Stomach smooth muscle (tissue), 2 donors: ENCODE measurements around the gene VPS18.
A peak's percentile ranks its signal among the peaks of the same experiment; 100 is the strongest.

Source experiments
- H3K27ac ChIP-seq: one replicate; pipeline ENCODE4 v1.7.0; 2013; ENCODE audit warnings: mild to moderate bottlenecking, low read length, inconsistent platforms
- H3K27me3 ChIP-seq, 2 donors: one replicate each; pipeline ENCODE4 v1.7.0; 2013; ENCODE audit warnings: low read length in 2 of 2; ENCODE audit not compliant: insufficient read depth in 2 of 2, control insufficient read depth in 1 of 2
- H3K36me3 ChIP-seq, 2 donors: one replicate each; pipeline ENCODE4 v1.7.0; 2013; ENCODE audit warnings: low read length in 2 of 2; ENCODE audit not compliant: control insufficient read depth in 2 of 2, insufficient read depth in 2 of 2
- H3K4me1 ChIP-seq: one replicate; pipeline ENCODE4 v1.7.0; 2013; ENCODE audit warnings: low read length; ENCODE audit not compliant: control insufficient read depth, insufficient read depth
- H3K4me3 ChIP-seq, 2 donors: one replicate each; pipeline ENCODE4 v1.7.0; 2013; ENCODE audit warnings: low read length in 2 of 2
- H3K9ac ChIP-seq, 2 donors: one replicate each; pipeline ENCODE4 v1.7.0; 2013; ENCODE audit warnings: low read length in 2 of 2, mild to moderate bottlenecking in 1 of 2
- H3K9me3 ChIP-seq, 2 donors: one replicate each; pipeline ENCODE4 v1.7.0; 2013; ENCODE audit warnings: low read length in 2 of 2; ENCODE audit not compliant: control insufficient read depth in 2 of 2
- donor health status: healthy.
- donor health status: Pancreatic carcinoma.

Gene VPS18

GRCh38 chr15:40893733-40894680, at the start of gene VPS18:
Gene VPS18 (plus strand): TSS chr15:40894450. CDS start chr15:40894769, 319 bp downstream.
- peak within 1 kb of the TSS; percentile 88 to 93 for H3K9ac ChIP-seq
- H3K4me3 ChIP-seq = peak within 1 kb of the TSS; percentile 91 to 95
- peak within 1 kb of the TSS; percentile 88 for H3K27ac ChIP-seq
- H3K36me3 ChIP-seq = peaks cover 9 to 10% of the 10 kb centered on the region in 2 donors
- H3K27me3 ChIP-seq = no peaks in the 10 kb centered on the region
- H3K4me1 ChIP-seq = peaks cover 20% of the 10 kb centered on the region
- no peaks in the 10 kb centered on the region for H3K9me3 ChIP-seq

- H3K27ac ChIP-seq = no peak overlapping the region
- peaks cover 24% of the 10 kb centered on the region for H3K4me1 ChIP-seq
- H3K27me3 ChIP-seq = peaks cover 34 to 53% of the 10 kb centered on the region in 2 donors
Measured at GRCh38 chr15:40844696-40845030, 49.6 kb upstream of the VPS18 start.

GRCh38 chr15:40845036-40845435, 49.2 kb upstream of the VPS18 start:
- H3K4me1 ChIP-seq = peaks cover 24% of the 10 kb centered on the region
- H3K27me3 ChIP-seq = peaks cover 34 to 53% of the 10 kb centered on the region in 2 donors
- H3K9ac ChIP-seq = no peak overlapping the region
- H3K4me3 ChIP-seq = peak overlapping the region; percentile 53 to 69
- H3K27ac ChIP-seq = no peak overlapping the region
- no peaks in the 10 kb centered on the region for H3K36me3 ChIP-seq
- no peaks in the 10 kb centered on the region for H3K9me3 ChIP-seq

More at GRCh38 chr15:40844696-40845030, 49.6 kb upstream of the VPS18 start:
- Histone ChIP-seq H3K9me3 (no peaks in the 10 kb centered on the region), H3K36me3 (no peaks in the 10 kb centered on the region), H3K4me3 (peak overlapping the region; percentile 53 to 69), H3K9ac (no peak overlapping the region)

- Histone ChIP-seq H3K9ac (no peak overlapping the region), H3K9me3 (no peaks in the 10 kb centered on the region), H3K27ac (no peak overlapping the region), H3K36me3 (no peaks in the 10 kb centered on the region), H3K4me3 (no peak overlapping the region), H3K4me1 (peaks cover 24% of the 10 kb centered on the region), H3K27me3 (peaks cover 34 to 53% of the 10 kb centered on the region in 2 donors)
Measured at GRCh38 chr15:40845511-40846284, 48.6 kb upstream of the VPS18 start.

GRCh38 chr15:40846841-40847222, 47.4 kb upstream of the VPS18 start:
- H3K27me3 ChIP-seq = peaks cover 34 to 50% of the 10 kb centered on the region in 2 donors
- H3K9ac ChIP-seq = no peak overlapping the region
- no peaks in the 10 kb centered on the region for H3K36me3 ChIP-seq
- H3K4me1 ChIP-seq = peaks cover 24% of the 10 kb centered on the region
- H3K27ac ChIP-seq = no peak overlapping the region
- no peak overlapping the region for H3K4me3 ChIP-seq
- no peaks in the 10 kb centered on the region for H3K9me3 ChIP-seq

- Histone ChIP-seq H3K36me3 (no peaks in the 10 kb centered on the region), H3K9ac (no peak overlapping the region), H3K9me3 (no peaks in the 10 kb centered on the region), H3K4me3 (no peak overlapping the region), H3K4me1 (peaks cover 24% of the 10 kb centered on the region), H3K27ac (no peak overlapping the region), H3K27me3 (peaks cover 34 to 49% of the 10 kb centered on the region in 2 donors)
Measured at GRCh38 chr15:40847223-40847961, 46.9 kb upstream of the VPS18 start.

- H3K27me3 ChIP-seq = peaks cover 19 to 20% of the 10 kb centered on the region in 2 donors
- H3K36me3 ChIP-seq = no peaks in the 10 kb centered on the region
- no peak overlapping the region for H3K27ac ChIP-seq
- no peak overlapping the region for H3K4me3 ChIP-seq
- H3K4me1 ChIP-seq = peaks cover 6% of the 10 kb centered on the region
- no peaks in the 10 kb centered on the region for H3K9me3 ChIP-seq
- no peak overlapping the region for H3K9ac ChIP-seq
Measured at GRCh38 chr15:40850576-40851112, 43.6 kb upstream of the VPS18 start.

- Histone ChIP-seq H3K27me3 (peaks cover 1 to 5% of the 10 kb centered on the region in 2 donors), H3K4me3 (no peak overlapping the region), H3K9me3 (no peaks in the 10 kb centered on the region), H3K36me3 (no peaks in the 10 kb centered on the region), H3K27ac (no peak overlapping the region), H3K4me1 (peaks cover 2% of the 10 kb centered on the region), H3K9ac (no peak overlapping the region)
Measured at GRCh38 chr15:40852529-40852928, 41.7 kb upstream of the VPS18 start.

- Histone ChIP-seq H3K36me3 (no peaks in the 10 kb centered on the region), H3K9me3 (no peaks in the 10 kb centered on the region), H3K4me1 (peaks cover 4% of the 10 kb centered on the region), H3K27ac (no peak overlapping the region), H3K9ac (no peak overlapping the region), H3K27me3 (peaks cover 0 to 6% of the 10 kb centered on the region in 2 donors), H3K4me3 (no peak overlapping the region)
Measured at GRCh38 chr15:40853241-40853890, 40.9 kb upstream of the VPS18 start.

GRCh38 chr15:40854161-40854560, 40.1 kb upstream of the VPS18 start:
- no peaks in the 10 kb centered on the region for H3K9me3 ChIP-seq
- H3K27ac ChIP-seq = no peak overlapping the region
- H3K9ac ChIP-seq = no peak overlapping the region
- H3K27me3 ChIP-seq = peaks cover 0 to 13% of the 10 kb centered on the region in 2 donors
- H3K4me1 ChIP-seq = peaks cover 4% of the 10 kb centered on the region
- H3K4me3 ChIP-seq = no peak overlapping the region
- no peaks in the 10 kb centered on the region for H3K36me3 ChIP-seq
